H9 (cell line): ENCODE data around the gene DCDC2. TPM values are rescaled to one million over a fixed set of nuclear protein-coding genes. Genes with fewer than 3 reads are reported as not detected.

ENCODE experiments used
- DNase-seq: peaks from one replicate; pipeline ENCODE4 v3.0.0-alpha.2; 2017
- H2AFZ ChIP-seq: one replicate; pipeline ENCODE4 v1.6.1; 2013; ENCODE audit warnings: mild to moderate bottlenecking, low read length, control low read depth, moderate library complexity
- H2AK5ac ChIP-seq: 2 replicates; pipeline ENCODE4 v1.6.1; 2013; ENCODE audit warnings: low read length, control low read depth, mixed read lengths; ENCODE audit not compliant: insufficient read length
- H2BK120ac ChIP-seq: one replicate; pipeline ENCODE4 v1.6.1; 2013; ENCODE audit warnings: low read depth, mild to moderate bottlenecking, low read length, control low read depth, inconsistent platforms; ENCODE audit not compliant: poor library complexity, severe bottlenecking
- H2BK12ac ChIP-seq: 2 replicates; pipeline ENCODE4 v1.6.1; 2013; ENCODE audit warnings: low read length, control low read depth, mixed read lengths, low read depth; ENCODE audit not compliant: insufficient read length
- H2BK15ac ChIP-seq: 2 replicates; pipeline ENCODE4 v1.6.1; 2013; ENCODE audit warnings: low read depth, low read length, control low read depth
- H2BK20ac ChIP-seq: one replicate; pipeline ENCODE4 v1.6.1; 2013; ENCODE audit warnings: low read depth, mild to moderate bottlenecking, low read length, control low read depth, inconsistent platforms; ENCODE audit not compliant: poor library complexity, severe bottlenecking
- H2BK5ac ChIP-seq: 2 replicates; pipeline ENCODE4 v1.6.1; 2013; ENCODE audit warnings: low read length, control low read depth, mixed read lengths; ENCODE audit not compliant: insufficient read length
- H3K14ac ChIP-seq: 2 replicates; pipeline ENCODE4 v1.6.1; 2013; ENCODE audit warnings: low read length, control low read depth; ENCODE audit not compliant: insufficient read depth
- H3K18ac ChIP-seq: 2 replicates; pipeline ENCODE4 v1.6.1; 2013; ENCODE audit warnings: low read depth, mild to moderate bottlenecking, mixed read lengths, low read length, control low read depth; ENCODE audit not compliant: insufficient read length
- H3K23ac ChIP-seq: 2 replicates; pipeline ENCODE4 v1.6.1; 2013; ENCODE audit warnings: low read length, control low read depth, mixed read lengths, low read depth; ENCODE audit not compliant: insufficient read length
- H3K23me2 ChIP-seq: 2 replicates; pipeline ENCODE4 v1.6.1; 2013; ENCODE audit warnings: low read depth, mild to moderate bottlenecking, mixed read lengths, low read length, control low read depth; ENCODE audit not compliant: insufficient read length, poor library complexity, severe bottlenecking
- H3K27ac ChIP-seq: 2 replicates; pipeline ENCODE4 v1.5.1; 2013; ENCODE audit warnings: low read length, control low read depth, mixed read lengths, low read depth; ENCODE audit not compliant: insufficient read length
- H3K27me3 ChIP-seq: 2 replicates; pipeline ENCODE4 v1.6.1; 2013; ENCODE audit warnings: low read length, control low read depth, inconsistent platforms; ENCODE audit not compliant: insufficient read depth
- H3K4ac ChIP-seq: 2 replicates; pipeline ENCODE4 v1.6.1; 2013; ENCODE audit warnings: low read depth, mild to moderate bottlenecking, control low read depth, inconsistent platforms, low read length, moderate library complexity
- H3K4me1 ChIP-seq: 2 replicates; pipeline ENCODE4 v1.6.1; 2013; ENCODE audit warnings: low read length, control low read depth, inconsistent platforms; ENCODE audit not compliant: insufficient read depth
- H3K4me2 ChIP-seq: 2 replicates; pipeline ENCODE4 v1.6.1; 2013; ENCODE audit warnings: low read length, control low read depth, mixed read lengths; ENCODE audit not compliant: insufficient read length, insufficient read depth
- H3K56ac ChIP-seq: 2 replicates; pipeline ENCODE4 v1.6.1; 2013; ENCODE audit warnings: low read depth, mild to moderate bottlenecking, mixed read lengths, low read length, control low read depth; ENCODE audit not compliant: insufficient read length
- H3K79me1 ChIP-seq: 2 replicates; pipeline ENCODE4 v1.6.1; 2013; ENCODE audit warnings: low read depth, mild to moderate bottlenecking, moderate library complexity, low read length, control low read depth, inconsistent platforms; ENCODE audit not compliant: insufficient read depth, poor library complexity, severe bottlenecking
- H3K79me2 ChIP-seq: 2 replicates; pipeline ENCODE4 v1.6.1; 2013; ENCODE audit warnings: low read length, control low read depth, inconsistent platforms; ENCODE audit not compliant: insufficient read depth
- H3K9ac ChIP-seq: 2 replicates; pipeline ENCODE4 v1.6.1; 2013; ENCODE audit warnings: low read length, control low read depth, mixed read lengths; ENCODE audit not compliant: insufficient read length; ENCODE audit errors: extremely low read depth
- H3K9me3 ChIP-seq: one replicate; pipeline ENCODE4 v1.6.1; 2013; ENCODE audit warnings: low read depth, low read length, inconsistent platforms; ENCODE audit not compliant: control insufficient read depth
- H3T11ph ChIP-seq: one replicate; pipeline ENCODE4 v1.6.1; 2013; ENCODE audit warnings: mild to moderate bottlenecking, low read length, control low read depth, inconsistent platforms
- H4K20me1 ChIP-seq: one replicate; pipeline ENCODE4 v1.6.1; 2013; ENCODE audit not compliant: control insufficient read depth, insufficient read length, insufficient read depth
- H4K5ac ChIP-seq: 2 replicates; pipeline ENCODE4 v1.6.1; 2013; ENCODE audit warnings: low read depth, mild to moderate bottlenecking, mixed read lengths, low read length, control low read depth; ENCODE audit not compliant: insufficient read length
- H4K8ac ChIP-seq: replicated peaks from 2 replicates; pipeline ENCODE4 v1.6.1; 2013; ENCODE audit warnings: low read length, control low read depth, mixed read lengths, low read depth; ENCODE audit not compliant: insufficient read length
- H4K91ac ChIP-seq: 2 replicates; pipeline ENCODE4 v1.6.1; 2013; ENCODE audit warnings: low read depth, mild to moderate bottlenecking, moderate library complexity, mixed read lengths, low read length, control low read depth; ENCODE audit not compliant: insufficient read length
- H3K27ac Mint-ChIP-seq, 3 experiments: 2 replicates in 2 of 3; 3 replicates in 1 of 3; pipeline ENCODE4 v1.8.0; 2020 to 2021; ENCODE audit warnings: mixed read lengths in 3 of 3, mild to moderate bottlenecking in 1 of 3, moderate library complexity in 1 of 3
- H3K27me3 Mint-ChIP-seq: 2 replicates; pipeline ENCODE4 v1.8.0; 2021; ENCODE audit warnings: low read depth, mild to moderate bottlenecking, moderate library complexity, mixed read lengths
- H3K36me3 Mint-ChIP-seq, 3 experiments: 2 replicates in 2 of 3; 3 replicates in 1 of 3; pipeline ENCODE4 v1.8.0; 2020 to 2021; ENCODE audit warnings: low read depth in 3 of 3, mixed read lengths in 3 of 3; ENCODE audit not compliant: insufficient read depth in 1 of 3
- H3K4me1 Mint-ChIP-seq, 2 experiments: 2 replicates each; pipeline ENCODE4 v1.8.0; 2020; ENCODE audit warnings: mixed read lengths in 2 of 2
- H3K4me3 Mint-ChIP-seq, 2 experiments: 2 replicates in 1 of 2; 3 replicates in 1 of 2; pipeline ENCODE4 v1.8.0; 2020 to 2021; ENCODE audit warnings: mild to moderate bottlenecking in 2 of 2, mixed read lengths in 2 of 2, moderate library complexity in 1 of 2
- H3K9me3 Mint-ChIP-seq, 2 experiments: 2 replicates in 1 of 2; 3 replicates in 1 of 2; pipeline ENCODE4 v1.8.0; 2020; ENCODE audit warnings: mild to moderate bottlenecking in 2 of 2, mixed read lengths in 2 of 2, moderate library complexity in 1 of 2
- WGBS: extraction: QIAGEN DNeasy Blood & Tissue Kit; methylation state at CpG from one replicate; pipeline ENCODE4 v1.1.7; 2013; ENCODE audit warnings: missing lambda C conversion rate, low lambda C conversion rate, mixed read lengths; ENCODE audit not compliant: insufficient read length; ENCODE audit errors: extremely low coverage; 5-methylcytosine and 5-hydroxymethylcytosine counted together
- total RNA-seq: library from RNA; stranded (reverse); gene quantifications from 2 replicates; pipeline ENCODE4 v1.2.1, GENCODE V29; 2021
- TF ChIP-seq, protein P1 (sequence below): fragments of 200-600 bp; sonication (generic); conservative IDR thresholded peaks from 3 replicates; pipeline ENCODE4 v1.8.0; 2021; ENCODE audit warnings: antibody characterized with exemption, mild to moderate bottlenecking

DCDC2 gene
- total RNA-seq, 1 experiment from 2014 or later = 0.59 TPM

DNA sequence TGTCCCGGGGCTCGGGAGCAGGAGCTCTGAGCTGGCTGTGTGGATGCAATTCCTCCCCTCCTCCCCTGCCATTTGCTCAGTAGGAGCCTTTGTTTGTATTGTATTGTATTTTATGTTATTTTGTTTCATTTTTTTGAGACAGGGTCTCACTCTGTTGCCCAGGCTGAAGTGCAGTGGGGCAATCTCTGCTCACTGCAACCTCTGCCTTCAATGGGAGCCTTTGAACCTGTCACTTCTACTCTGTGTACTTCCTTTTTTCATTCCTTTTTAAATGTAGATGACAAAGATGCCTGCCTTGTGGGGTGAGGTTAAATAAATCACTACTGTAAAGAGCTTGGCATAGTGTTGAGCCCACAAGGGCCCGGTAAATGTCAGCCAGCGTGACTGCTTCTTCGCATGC, 70.6 kb downstream of the DCDC2 start:
- TF ChIP-seq, protein P1, sequence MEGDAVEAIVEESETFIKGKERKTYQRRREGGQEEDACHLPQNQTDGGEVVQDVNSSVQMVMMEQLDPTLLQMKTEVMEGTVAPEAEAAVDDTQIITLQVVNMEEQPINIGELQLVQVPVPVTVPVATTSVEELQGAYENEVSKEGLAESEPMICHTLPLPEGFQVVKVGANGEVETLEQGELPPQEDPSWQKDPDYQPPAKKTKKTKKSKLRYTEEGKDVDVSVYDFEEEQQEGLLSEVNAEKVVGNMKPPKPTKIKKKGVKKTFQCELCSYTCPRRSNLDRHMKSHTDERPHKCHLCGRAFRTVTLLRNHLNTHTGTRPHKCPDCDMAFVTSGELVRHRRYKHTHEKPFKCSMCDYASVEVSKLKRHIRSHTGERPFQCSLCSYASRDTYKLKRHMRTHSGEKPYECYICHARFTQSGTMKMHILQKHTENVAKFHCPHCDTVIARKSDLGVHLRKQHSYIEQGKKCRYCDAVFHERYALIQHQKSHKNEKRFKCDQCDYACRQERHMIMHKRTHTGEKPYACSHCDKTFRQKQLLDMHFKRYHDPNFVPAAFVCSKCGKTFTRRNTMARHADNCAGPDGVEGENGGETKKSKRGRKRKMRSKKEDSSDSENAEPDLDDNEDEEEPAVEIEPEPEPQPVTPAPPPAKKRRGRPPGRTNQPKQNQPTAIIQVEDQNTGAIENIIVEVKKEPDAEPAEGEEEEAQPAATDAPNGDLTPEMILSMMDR = no peak
- Histone ChIP-seq H3K4ac (no peak overlapping the region), H3K56ac (no peak overlapping the region), H2BK120ac (no peak overlapping the region), H4K91ac (no peak overlapping the region), H3K79me2 (no peaks in the 10 kb centered on the region), H2BK5ac (no peak overlapping the region), H2AK5ac (no peak overlapping the region), H2BK15ac (no peak overlapping the region), H3K4me1 (peaks cover 3% of the 10 kb centered on the region; the same call in 1 of the 2 replicates), H4K8ac (no peak overlapping the region), H3K23me2 (no peaks in the 10 kb centered on the region), H3K9ac (no peak overlapping the region), H4K20me1 (no peaks in the 10 kb centered on the region), H3T11ph (no peak overlapping the region), H3K9me3 (no peaks in the 10 kb centered on the region), H4K5ac (no peak overlapping the region), H3K27me3 (no peaks in the 10 kb centered on the region), H2BK12ac (no peak overlapping the region), H3K79me1 (no peaks in the 10 kb centered on the region), H3K4me2 (no peak overlapping the region), H3K23ac (no peak overlapping the region), H3K14ac (no peak overlapping the region), H2AFZ (no peak overlapping the region), H2BK20ac (no peak overlapping the region), H3K27ac (no peak overlapping the region), H3K18ac (no peak overlapping the region)
- H3K27ac Mint-ChIP-seq = no peak overlapping the region
- H3K27me3 Mint-ChIP-seq = no peaks in the 10 kb centered on the region
- peaks cover 0 to 5% of the 10 kb centered on the region in 2 experiments; a peak in 2 of 4 replicates for H3K4me1 Mint-ChIP-seq
- no peak for DNase-seq
- no CpG with 5 or more reads among the region's 5 CpGs for WGBS
- no peaks in the 10 kb centered on the region for H3K36me3 Mint-ChIP-seq
- no peak overlapping the region for H3K4me3 Mint-ChIP-seq
- no peaks in the 10 kb centered on the region for H3K9me3 Mint-ChIP-seq
